ENCODE results near the gene GARIN5A. TPM values are rescaled to one million over a fixed set of nuclear protein-coding genes. Genes with fewer than 3 reads are reported as not detected.

GARIN5A gene
- total RNA-seq, 4 donors from 2014 or later: 0.53 to 2.0 (median 1.5) TPM

- H3K27me3 ChIP-seq: peaks cover 0 to 49% (median 0%) of the 10 kb centered on the region in 4 donors
- TF ChIP-seq POLR2A (IDR thresholded peaks at IDR 0.05): no peak
- TF ChIP-seq CTCF (IDR thresholded peaks at IDR 0.05): peak in 3 of 6 experiments; percentile 5 to 58 (median 23)
- DNase-seq: no peak
These were observed 10.3 kb upstream of the GARIN5A start for GRCh38 chr19:50486823-50487515.

GRCh38 chr19:50485284-50485955 lies 8.8 kb upstream of the GARIN5A start:
- TF ChIP-seq POLR2A (IDR thresholded peaks at IDR 0.05): no peak
- TF ChIP-seq CTCF (IDR thresholded peaks at IDR 0.05): no peak
- peaks cover 0 to 47% (median 10%) of the 10 kb centered on the region in 3 donors for H3K36me3 ChIP-seq

More at GRCh38 chr19:50486823-50487515, 10.3 kb upstream of the GARIN5A start:
- Histone ChIP-seq H3K9me3 (no peaks in the 10 kb centered on the region), H3K27ac (no peak overlapping the region), H3K4me3 (no peak overlapping the region), H3K36me3 (peaks cover 0 to 31% (median 5%) of the 10 kb centered on the region in 3 donors), H3K4me1 (no peaks in the 10 kb centered on the region)
- 65 to 66% methylated on average over 6 to 16 of the region's 18 CpGs for WGBS, 2 donors
- intact Hi-C loops (cut with DNase I): no loop called here

GRCh38 chr19:50482916-50483315 lies 6.3 kb upstream of the GARIN5A start:
- H3K4me1 ChIP-seq: peaks cover under 1 to 8% (median under 1%) of the 10 kb centered on the region in 3 donors
- H3K4me3 ChIP-seq: no peak overlapping the region
- WGBS, 2 donors: 85 to 89% methylated on average over 10 of the region's 10 CpGs
- TF ChIP-seq CTCF (IDR thresholded peaks at IDR 0.05): no peak
- TF ChIP-seq POLR2A (IDR thresholded peaks at IDR 0.05): no peak
- intact Hi-C loops (cut with DNase I): no loop called here
- H3K36me3 ChIP-seq: peaks cover 0 to 72% (median 13%) of the 10 kb centered on the region in 3 donors
- H3K27ac ChIP-seq: no peak overlapping the region
- H3K27me3 ChIP-seq: peaks cover 0 to 16% (median 0%) of the 10 kb centered on the region in 4 donors
- no peaks in the 10 kb centered on the region for H3K9me3 ChIP-seq
- no peak for DNase-seq

More at GRCh38 chr19:50485284-50485955, 8.8 kb upstream of the GARIN5A start:
- Histone ChIP-seq H3K27ac (no peak overlapping the region), H3K4me3 (no peak overlapping the region), H3K9me3 (no peaks in the 10 kb centered on the region), H3K27me3 (peaks cover 0 to 39% (median 0%) of the 10 kb centered on the region in 4 donors), H3K4me1 (no peaks in the 10 kb centered on the region)
- WGBS, 2 donors: 80 to 89% methylated on average over 10 of the region's 10 CpGs
- intact Hi-C loops (cut with DNase I): no loop called here
- no peak for DNase-seq

- peaks cover 0 to 75% (median 13%) of the 10 kb centered on the region in 3 donors for H3K36me3 ChIP-seq
- intact Hi-C loops (cut with DNase I): no loop called here
These were observed 5.7 kb upstream of the GARIN5A start for GRCh38 chr19:50482271-50482855.

More at GRCh38 chr19:50482271-50482855, 5.7 kb upstream of the GARIN5A start:
- no peak overlapping the region for H3K4me3 ChIP-seq
- peaks cover 6 to 14% (median 6%) of the 10 kb centered on the region in 3 donors for H3K4me1 ChIP-seq
- no peak for TF ChIP-seq POLR2A (IDR thresholded peaks at IDR 0.05)
- no peak for TF ChIP-seq CTCF (IDR thresholded peaks at IDR 0.05)
- no peak overlapping the region for H3K27ac ChIP-seq
- 74 to 77% methylated on average over 5 to 12 of the region's 16 CpGs for WGBS, 2 donors
- H3K27me3 ChIP-seq: peaks cover 0 to 12% (median 0%) of the 10 kb centered on the region in 4 donors
- no peak for DNase-seq
- no peaks in the 10 kb centered on the region for H3K9me3 ChIP-seq
